Hematopoietic multipotent progenitor cell (in vitro differentiated cells): ENCODE data around the gene KMT5B. TPM values are rescaled to one million over a fixed set of nuclear protein-coding genes. Genes with fewer than 3 reads are reported as not detected.

Experiments
- DNase-seq, 3 donors: peaks; one replicate each; pipeline ENCODE4 v3.0.0-alpha.2; 2011 to 2015; ENCODE audit warnings: low read depth in 2 of 3, low spot score in 2 of 3
- total RNA-seq: library from RNA; depleted of rRNA; stranded (reverse); fragments of >200 nt; gene quantifications from one replicate; pipeline ENCODE4 v1.2.3, GENCODE V29; 2012

Gene KMT5B
- total RNA-seq, 1 donor: 16.7 TPM

- DNase-seq: peak in 1 of 3 donors; percentile 33
Observed at GRCh38 chr11:68146704-68147474, 66.2 kb downstream of the KMT5B start.

DNA sequence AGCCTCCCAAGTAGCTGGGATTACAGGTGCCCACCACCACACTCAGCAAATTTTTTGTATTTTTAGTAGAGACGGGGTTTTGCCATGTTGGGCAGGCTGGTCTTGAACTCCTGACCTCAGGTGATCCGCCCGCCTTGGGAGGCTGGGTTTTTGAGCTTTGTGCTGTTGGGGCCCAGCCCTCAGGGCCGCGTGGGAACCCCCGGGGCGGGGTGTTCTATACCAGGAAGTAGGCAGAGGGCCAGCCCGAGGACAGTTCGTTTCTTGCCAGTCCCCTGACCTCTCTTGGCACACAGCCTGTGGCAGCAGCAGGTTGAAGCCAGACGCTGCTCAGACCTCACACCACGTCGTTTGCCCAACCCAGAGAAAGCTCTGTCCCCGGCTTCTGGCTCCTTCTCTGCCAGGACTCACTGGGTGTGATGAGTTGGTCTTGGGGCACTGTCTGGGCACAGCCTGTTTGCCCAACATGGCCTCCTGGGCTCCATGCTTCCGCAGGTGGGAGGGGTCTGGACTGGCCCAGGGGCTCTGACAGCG is 67.0 kb downstream of the KMT5B start:
- peak in 2 of 3 donors; percentile 42 to 57 for DNase-seq

- no peak for DNase-seq
Observed at GRCh38 chr11:68145120-68145866, 67.8 kb downstream of the KMT5B start.

DNA sequence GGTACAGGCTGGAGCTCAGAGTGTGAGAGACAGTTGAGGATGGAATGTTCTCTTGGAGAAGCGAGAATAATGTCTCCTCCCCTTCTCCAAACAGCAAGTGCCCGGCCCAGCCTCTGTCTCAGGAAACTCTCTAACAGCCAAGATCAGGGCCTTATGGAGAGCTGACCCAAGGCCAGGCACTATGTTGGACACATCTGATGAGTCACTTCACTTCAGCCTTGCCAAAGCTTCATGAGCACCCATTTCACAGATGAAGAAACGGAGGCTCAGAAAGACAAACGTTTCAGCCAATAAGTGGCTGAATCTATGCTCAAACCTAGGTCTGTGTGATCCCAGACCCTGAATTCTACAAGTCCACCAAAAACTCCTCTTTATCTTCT is 69.8 kb downstream of the KMT5B start:
- no peak for DNase-seq

DNA sequence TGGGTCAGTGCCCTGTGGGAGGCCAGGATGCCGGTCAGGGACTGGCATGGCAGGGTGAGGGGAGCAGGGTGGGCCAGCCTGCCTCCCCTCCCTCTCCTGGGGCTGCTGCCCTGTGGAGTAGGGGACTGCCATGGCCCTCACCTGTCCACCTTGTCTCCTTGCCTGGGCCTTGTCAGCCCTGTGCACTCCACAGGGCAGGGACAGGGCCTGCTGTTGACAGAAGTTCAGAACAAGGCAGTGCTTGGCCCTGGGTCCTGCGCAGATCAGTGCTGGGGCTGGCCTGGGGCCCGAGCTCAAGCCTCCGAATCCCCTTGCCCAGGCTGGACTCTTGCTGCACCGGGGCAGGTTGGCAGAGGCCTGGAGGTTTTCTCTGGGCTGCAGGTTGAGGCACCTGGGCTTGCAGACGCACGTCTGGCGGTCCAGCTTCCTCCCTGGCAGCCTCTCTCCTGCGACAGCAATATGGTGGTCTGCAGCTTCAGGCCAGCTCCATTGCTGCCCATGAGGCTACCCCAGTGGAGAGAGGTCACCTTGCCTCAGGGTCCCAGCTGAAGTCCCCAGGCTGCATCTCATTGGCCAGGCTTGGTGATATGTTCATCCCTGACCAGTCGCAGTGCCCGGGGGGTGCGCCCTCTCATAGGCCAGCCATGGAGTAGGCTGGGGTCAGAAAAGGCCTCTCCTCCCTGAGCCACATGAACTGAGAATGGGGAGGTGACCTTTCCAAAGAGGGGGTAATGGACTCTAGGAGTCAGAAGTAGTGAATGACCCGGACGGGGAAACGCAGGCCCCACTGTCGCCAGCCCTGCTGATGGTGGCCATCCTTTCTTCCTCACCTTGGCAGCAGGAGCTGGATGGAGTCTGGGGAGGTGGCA is 70.4 kb downstream of the KMT5B start:
- no peak for DNase-seq

DNA sequence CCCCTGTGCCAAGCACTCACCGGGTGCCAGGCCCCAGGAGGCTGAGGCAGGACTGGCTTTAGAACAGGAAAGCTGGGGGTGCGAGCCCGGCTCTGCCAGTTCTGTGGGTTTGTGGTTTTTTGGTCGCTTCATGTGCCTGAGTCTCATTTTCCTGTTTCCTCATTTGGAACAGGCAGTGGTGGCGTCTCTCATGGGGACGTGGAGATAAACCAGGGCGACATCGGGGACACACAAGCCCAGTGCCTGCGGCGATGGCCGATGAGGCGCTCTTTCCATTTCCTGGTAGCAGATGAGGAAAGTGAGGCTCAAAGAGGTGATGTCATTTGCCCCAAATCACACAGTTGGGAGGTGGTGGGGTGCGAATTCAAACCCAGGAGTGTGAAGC is 71.1 kb downstream of the KMT5B start:
- DNase-seq: peak in 2 of 3 donors; percentile 85 to 87

DNA sequence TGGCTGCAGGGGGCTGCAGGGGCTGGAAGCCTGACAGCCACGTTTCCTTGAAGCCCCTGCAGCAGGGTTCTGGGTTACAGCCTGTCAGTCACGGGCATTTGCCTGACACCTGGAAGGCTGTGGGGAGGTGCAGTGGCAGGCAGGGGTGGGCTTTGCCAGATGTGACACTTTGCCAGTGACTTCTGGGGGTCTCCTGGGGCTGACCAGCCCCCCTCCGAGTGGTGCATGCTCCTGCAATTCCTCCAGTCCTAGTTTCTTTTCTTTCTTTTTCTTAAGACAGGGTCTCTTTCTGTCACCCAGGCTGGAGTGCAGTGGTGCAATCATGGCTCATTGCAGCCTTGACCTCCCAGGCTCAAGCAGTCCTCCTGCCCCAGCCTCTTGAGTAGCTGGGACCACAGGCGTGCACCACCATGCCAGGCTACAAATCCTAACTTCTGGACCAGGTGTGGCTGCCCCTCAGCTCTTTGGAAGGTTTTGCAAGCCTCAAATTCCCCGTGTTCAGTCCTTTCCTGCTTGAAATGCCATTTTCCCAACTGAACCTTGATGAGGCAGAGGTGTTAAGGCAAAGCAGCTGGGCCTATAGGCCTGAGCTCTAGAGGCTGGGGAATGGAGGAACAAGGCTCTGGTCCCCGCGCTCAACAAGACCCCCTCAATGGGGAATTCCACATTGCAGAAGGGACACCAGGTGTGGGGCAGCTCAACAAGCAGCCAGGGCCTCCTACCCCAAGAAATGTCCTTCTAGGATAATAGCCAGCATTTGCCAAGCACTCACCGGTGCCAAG is 71.7 kb downstream of the KMT5B start:
- no peak for DNase-seq

- peak in 2 of 3 donors; percentile 63 to 71 for DNase-seq
Observed at GRCh38 chr11:68140496-68141245, 72.4 kb downstream of the KMT5B start.

DNA sequence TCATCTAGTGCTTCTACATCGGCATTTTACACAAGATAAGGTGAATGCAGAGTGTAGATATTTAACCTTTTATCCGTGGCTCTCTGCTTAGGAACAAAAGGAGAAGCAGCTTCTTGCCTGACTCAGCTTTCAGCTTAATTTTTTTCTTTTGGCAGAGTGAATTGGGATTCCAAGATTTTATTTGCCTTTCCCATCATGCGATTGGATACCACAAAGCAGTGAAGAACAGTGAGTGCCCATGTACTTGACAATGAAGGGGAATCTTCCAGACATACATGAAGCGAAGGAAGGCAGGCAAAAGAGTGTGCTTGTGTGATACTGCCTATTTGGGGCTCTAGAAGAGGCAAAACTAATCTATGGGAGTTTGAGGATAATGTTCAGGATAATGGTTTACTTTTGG is 74.9 kb downstream of the KMT5B start:
- no peak for DNase-seq

DNA sequence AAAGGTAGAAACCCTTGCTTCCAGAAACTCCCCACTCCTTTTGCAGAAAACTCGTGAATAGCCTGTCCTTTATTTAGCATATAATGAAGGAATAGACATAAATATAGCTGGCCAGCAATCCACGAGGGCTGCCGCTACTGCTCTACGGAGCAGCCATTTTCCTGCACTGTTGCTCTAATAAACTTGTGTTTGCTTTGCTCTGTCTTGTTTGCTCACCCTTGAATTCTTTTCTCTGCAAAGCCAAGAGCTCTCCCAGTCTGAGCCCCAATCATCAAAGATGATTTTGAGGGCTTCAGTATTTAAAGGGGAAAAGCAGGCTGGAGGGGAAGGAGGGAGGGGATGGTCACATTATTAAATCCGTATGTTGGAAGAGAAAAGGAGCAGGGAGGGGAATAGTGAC is 75.3 kb downstream of the KMT5B start:
- no peak for DNase-seq

- DNase-seq: no peak
Observed at GRCh38 chr11:68136866-68137265, 76.2 kb downstream of the KMT5B start.

DNA sequence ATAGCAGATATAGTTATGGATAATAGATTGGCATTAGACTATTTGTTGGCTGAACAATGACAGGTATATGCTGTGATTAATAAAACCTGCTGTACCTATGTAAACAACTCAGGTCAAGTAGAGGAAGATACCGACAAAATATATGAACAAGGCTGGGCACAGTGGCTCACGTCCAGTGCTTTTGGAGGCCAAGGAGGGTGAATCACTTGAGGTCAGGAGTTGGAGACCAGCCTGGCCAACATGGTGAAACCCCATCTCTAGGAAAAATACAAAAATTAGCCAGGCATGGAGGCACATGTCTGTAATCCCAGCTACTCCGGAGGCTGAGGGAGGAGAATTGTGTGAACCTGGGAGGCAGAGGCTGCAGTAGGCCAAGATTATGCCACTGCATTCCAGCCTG is 77.9 kb downstream of the KMT5B start:
- no peak for DNase-seq

- DNase-seq: no peak
Observed at GRCh38 chr11:68133761-68134160, 79.3 kb downstream of the KMT5B start.

DNA sequence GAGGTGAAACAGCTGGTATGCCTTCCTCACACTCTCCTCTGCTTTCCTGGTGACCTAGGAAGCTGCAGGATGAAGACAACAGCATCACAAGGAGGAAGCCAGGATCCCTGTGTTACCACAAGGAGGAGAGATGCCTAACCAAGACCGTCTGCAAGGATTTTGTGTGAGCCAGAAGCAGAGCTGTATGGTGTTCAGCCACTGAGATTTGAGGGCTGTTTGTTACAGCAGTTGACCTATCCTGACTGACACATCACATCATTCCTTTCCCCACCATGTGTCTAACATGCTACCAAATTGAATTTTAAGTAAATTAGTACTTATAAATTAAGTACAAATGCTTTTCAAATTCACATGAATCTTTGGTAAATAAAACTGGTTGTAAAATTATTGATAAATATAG is 83.0 kb downstream of the KMT5B start:
- no peak for DNase-seq

GRCh38 chr11:68128682-68129327 is 84.3 kb downstream of the KMT5B start:
- peak in 2 of 3 donors; percentile 55 to 70 for DNase-seq

DNA sequence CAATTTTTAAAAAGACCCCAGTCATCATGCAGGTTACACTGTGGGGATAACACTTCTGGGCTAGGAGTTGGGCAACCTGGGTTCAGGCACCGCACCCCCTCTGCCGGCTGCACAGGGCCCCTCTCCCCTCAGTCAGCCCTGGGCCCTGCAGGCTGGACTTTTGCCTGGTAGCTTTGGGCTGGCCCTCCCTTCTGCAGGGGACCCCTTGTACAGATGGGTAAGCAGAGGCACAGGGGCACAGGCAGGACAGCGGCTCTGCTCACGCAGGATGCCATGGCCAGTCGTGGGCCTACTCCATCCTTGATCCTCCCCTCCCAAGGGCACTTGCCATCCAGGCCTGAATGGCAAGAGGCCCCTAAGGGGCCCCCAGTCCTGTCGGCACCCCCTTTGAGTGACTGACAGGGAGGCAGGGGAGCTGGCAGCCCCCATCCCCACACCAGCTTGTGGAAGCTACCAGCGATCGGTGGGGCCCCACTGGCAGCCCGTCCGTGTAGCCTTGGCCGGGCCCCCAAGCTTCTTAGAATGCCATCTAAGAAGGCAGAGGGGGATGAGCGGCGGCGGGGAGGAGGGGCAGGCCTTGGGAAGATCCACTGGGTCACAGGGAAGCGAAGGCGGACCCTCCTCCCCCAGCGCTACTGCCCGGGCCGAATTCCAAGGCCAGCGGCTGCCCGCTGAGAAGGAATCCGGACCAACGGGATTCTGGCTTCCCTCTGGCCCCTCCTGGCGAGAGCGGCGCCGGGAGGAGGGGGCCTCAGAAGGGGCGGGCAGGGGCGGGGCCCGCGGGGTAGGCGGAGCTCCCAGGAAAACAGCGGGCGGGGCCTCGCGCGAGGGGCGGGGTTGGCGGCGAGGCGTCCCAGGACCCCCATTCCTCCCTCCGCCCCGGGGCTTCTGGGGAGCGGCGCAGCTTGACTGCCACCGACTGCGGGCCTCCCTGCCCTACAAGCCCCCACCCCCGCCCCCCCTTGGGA is 85.1 kb downstream of the KMT5B start:
- peak in 2 of 3 donors; percentile 57 to 63 for DNase-seq

- DNase-seq: no peak
Observed at GRCh38 chr11:68125164-68125563, 87.9 kb downstream of the KMT5B start.
